ENCODE results near the gene RASGRP2. TPM values are rescaled to one million over a fixed set of nuclear protein-coding genes. Genes with fewer than 3 reads are reported as not detected.
A peak's percentile ranks its signal among the peaks of the same experiment; 100 is the strongest.

The RASGRP2 gene
- total RNA-seq, 1 experiment from 2014 or later = 26.9 TPM

GRCh38 chr11:64770120-64770519 is 26.2 kb upstream of the RASGRP2 start:
- no peak for DNase-seq
- Mint-ChIP-seq H3K9me3 (no peaks in the 10 kb centered on the region), H3K4me1 (peaks cover 20 to 35% of the 10 kb centered on the region in 2 experiments), H3K4me3 (no peak overlapping the region), H3K27ac (peak overlapping the region in 1 of 3 experiments; percentile 23; a peak in 2 of 7 replicates), H3K27me3 (ENCODE audit: low read depth) (no peaks in the 10 kb centered on the region), H3K36me3 (ENCODE audit: insufficient read depth in 1 of 3, low read depth in 3 of 3) (peaks cover 81 to 98% (median 97%) of the 10 kb centered on the region in 3 experiments; a peak in 6 of 7 replicates)
- Histone ChIP-seq H2AFZ (ENCODE audit: low read length) (no peak overlapping the region), H4K5ac (ENCODE audit: insufficient read length, low read depth, low read length) (no peak overlapping the region), H3K27ac (ENCODE audit: insufficient read length, low read depth, low read length) (no peak overlapping the region), H3K56ac (ENCODE audit: insufficient read length, low read depth, low read length) (no peak overlapping the region), H3K23me2 (ENCODE audit: insufficient read length, low read depth, low read length, poor library complexity, severe bottlenecking) (no peaks in the 10 kb centered on the region), H3K23ac (ENCODE audit: insufficient read length, low read depth, low read length) (no peak overlapping the region), H2BK120ac (ENCODE audit: low read depth, low read length, poor library complexity, severe bottlenecking) (no peak overlapping the region), H3K27me3 (ENCODE audit: insufficient read depth, low read length) (no peaks in the 10 kb centered on the region), H3K4me1 (ENCODE audit: insufficient read depth, low read length) (no peaks in the 10 kb centered on the region), H3T11ph (ENCODE audit: low read length) (no peak overlapping the region), H3K4me2 (ENCODE audit: insufficient read depth, insufficient read length, low read length) (no peak overlapping the region), H4K20me1 (ENCODE audit: control insufficient read depth, insufficient read depth, insufficient read length) (peaks cover 3% of the 10 kb centered on the region), H2AK5ac (ENCODE audit: insufficient read length, low read length) (no peak overlapping the region), H4K8ac (replicated peaks; ENCODE audit: insufficient read length, low read depth, low read length) (no peak overlapping the region), H3K9ac (ENCODE audit: extremely low read depth, insufficient read length, low read length) (no peak overlapping the region), H2BK15ac (ENCODE audit: low read depth, low read length) (no peak overlapping the region), H2BK12ac (ENCODE audit: insufficient read length, low read depth, low read length) (no peak overlapping the region), H3K14ac (ENCODE audit: insufficient read depth, low read length) (no peak overlapping the region), H3K79me1 (ENCODE audit: insufficient read depth, low read depth, low read length, poor library complexity, severe bottlenecking) (peaks cover 7% of the 10 kb centered on the region), H3K4ac (ENCODE audit: low read depth, low read length) (no peak overlapping the region), H2BK20ac (ENCODE audit: low read depth, low read length, poor library complexity, severe bottlenecking) (no peak overlapping the region), H3K9me3 (ENCODE audit: control insufficient read depth, low read depth, low read length) (no peaks in the 10 kb centered on the region), H4K91ac (ENCODE audit: insufficient read length, low read depth, low read length) (no peak overlapping the region), H3K18ac (ENCODE audit: insufficient read length, low read depth, low read length) (no peak overlapping the region), H2BK5ac (ENCODE audit: insufficient read length, low read length) (no peak overlapping the region), H3K79me2 (ENCODE audit: insufficient read depth, low read length) (peaks cover 6% of the 10 kb centered on the region; the same call in 1 of the 2 replicates)
- WGBS (ENCODE audit: extremely low coverage, insufficient read length, low lambda C conversion rate) = no CpG with 5 or more reads among the region's 12 CpGs
- TF ChIP-seq CTCF (conservative IDR thresholded peaks at IDR 0.05) = no peak
